ENCODE results near the gene TMEM88.
A peak's percentile ranks its signal among the peaks of the same experiment; 100 is the strongest.

DNA sequence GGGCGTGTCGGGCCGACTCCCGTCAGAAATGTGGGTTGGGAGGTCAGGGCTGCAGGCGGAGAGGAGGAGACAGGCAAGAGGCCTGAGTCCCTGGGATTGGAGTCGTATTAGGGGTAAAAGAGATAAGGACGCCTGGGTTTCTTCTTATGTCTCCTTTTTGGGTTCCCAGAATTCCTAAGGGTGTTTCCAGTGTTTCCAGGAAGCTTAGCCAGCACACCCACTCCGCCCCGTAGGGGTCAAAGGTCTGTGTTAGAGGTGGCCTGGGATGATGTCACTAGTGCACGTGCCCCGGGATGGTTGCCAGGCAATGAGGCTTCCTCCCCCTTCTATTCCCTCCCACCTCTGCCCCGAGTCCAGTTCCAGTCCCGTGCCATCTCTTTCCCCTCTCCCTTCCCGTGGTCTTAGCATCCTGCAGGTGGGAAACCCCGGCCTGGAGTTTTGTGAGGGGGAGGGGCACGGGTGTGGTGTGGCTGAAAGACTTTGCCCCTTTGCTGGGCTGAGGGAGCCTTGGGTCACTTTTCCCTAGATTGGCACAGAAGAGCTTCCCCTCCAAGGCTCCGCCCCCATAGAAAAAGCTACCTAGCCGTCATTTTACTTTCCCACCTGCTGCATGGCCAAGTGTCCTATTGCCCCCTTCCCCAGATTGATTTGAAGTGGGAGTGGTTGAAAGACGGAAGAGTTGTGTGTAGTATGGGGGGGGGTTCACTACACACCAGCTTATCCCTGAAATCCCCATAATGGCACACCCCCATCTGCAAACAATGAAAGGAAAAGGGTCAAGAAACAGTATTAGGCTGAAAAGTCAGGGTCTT lies 18.1 kb upstream of the TMEM88 start:
- TF ChIP-seq, protein P1, sequence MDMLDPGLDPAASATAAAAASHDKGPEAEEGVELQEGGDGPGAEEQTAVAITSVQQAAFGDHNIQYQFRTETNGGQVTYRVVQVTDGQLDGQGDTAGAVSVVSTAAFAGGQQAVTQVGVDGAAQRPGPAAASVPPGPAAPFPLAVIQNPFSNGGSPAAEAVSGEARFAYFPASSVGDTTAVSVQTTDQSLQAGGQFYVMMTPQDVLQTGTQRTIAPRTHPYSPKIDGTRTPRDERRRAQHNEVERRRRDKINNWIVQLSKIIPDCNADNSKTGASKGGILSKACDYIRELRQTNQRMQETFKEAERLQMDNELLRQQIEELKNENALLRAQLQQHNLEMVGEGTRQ (IDR thresholded peaks at IDR 0.05; ENCODE audit: low read depth, low read length), result peak; percentile 93
- TF ChIP-seq POLR2A (IDR thresholded peaks at IDR 0.05; ENCODE audit: low read depth, low read length) (no peak; the same call in 1 of the 2 replicates), CTCF (conservative IDR thresholded peaks at IDR 0.05; ENCODE audit: low read depth, low read length) (no peak), CHD1 (IDR thresholded peaks at IDR 0.05; ENCODE audit: low read depth, low read length) (no peak; the same call in 1 of the 2 replicates), FOS (IDR thresholded peaks at IDR 0.05; ENCODE audit: low read depth, low read length) (peak; percentile 34; the same call in 1 of the 2 replicates), RAD21 (IDR thresholded peaks at IDR 0.05; ENCODE audit: low read length) (no peak), RFX5 (IDR thresholded peaks at IDR 0.05; ENCODE audit: low read depth, low read length) (no peak), MAFK (IDR thresholded peaks at IDR 0.05; ENCODE audit: low read depth, low read length) (no peak)

All from IMR-90 (cell line).